PFSK-1 (cell line): Measurements from ENCODE around the gene LENG1.

Experiments used
- FOXP2 ChIP-seq: optimal IDR thresholded peaks from 2 replicates; pipeline ENCODE3; 2011; ENCODE audit warnings: borderline replicate concordance, control low read depth, inconsistent platforms; ENCODE audit not compliant: insufficient read depth; ENCODE audit errors: extremely low read length, extremely low read depth
- POLR2AphosphoS5 ChIP-seq: IDR thresholded peaks from 2 replicates; pipeline ENCODE4 v1.6.1; 2012; ENCODE audit warnings: low read depth, mild to moderate bottlenecking, control low read depth, low read length, moderate library complexity
- REST ChIP-seq, 2 experiments: IDR thresholded peaks; 2 replicates each; pipeline versions ENCODE4 v1.6.1 to v1.8.0; 2011 to 2012; ENCODE audit warnings: low read depth in 2 of 2, low read length in 2 of 2, control low read depth in 1 of 2, inconsistent platforms in 1 of 2, mild to moderate bottlenecking in 1 of 2, moderate library complexity in 1 of 2; ENCODE audit not compliant: insufficient read depth in 1 of 2
- SIN3A ChIP-seq: IDR thresholded peaks from 2 replicates; pipeline ENCODE4 v1.6.1; 2012; ENCODE audit warnings: mild to moderate bottlenecking, low read length, moderate library complexity, borderline replicate concordance; ENCODE audit not compliant: insufficient read depth
- TAF1 ChIP-seq: IDR thresholded peaks from 2 replicates; pipeline ENCODE4 v1.6.1; 2012; ENCODE audit warnings: low read length, control low read depth, borderline replicate concordance; ENCODE audit not compliant: insufficient read depth

The LENG1 gene

GRCh38 chr19:54158812-54159351 lies 639 bp downstream of the LENG1 start:
- TF ChIP-seq REST (IDR thresholded peaks at IDR 0.05; ENCODE audit: insufficient read depth in 1 of 2, low read depth in 2 of 2, low read length in 2 of 2) (no peak), SIN3A (no peak), TAF1 (0 out of 2 replicates have a peak, but pooled peaks have one; percentile 5), FOXP2 (no peak)

GRCh38 chr19:54156953-54157352 lies 2.6 kb downstream of the LENG1 start:
- no peak for TF ChIP-seq POLR2AphosphoS5

GRCh38 chr19:54156490-54156889 lies 3.0 kb downstream of the LENG1 start:
- TF ChIP-seq SIN3A = no peak
- TF ChIP-seq FOXP2 = no peak
- TF ChIP-seq REST (IDR thresholded peaks at IDR 0.05; ENCODE audit: insufficient read depth in 1 of 2, low read depth in 2 of 2, low read length in 2 of 2) = no peak
- TF ChIP-seq POLR2AphosphoS5 = no peak; the same call in 1 of the 2 replicates
- no peak for TF ChIP-seq TAF1

DNA sequence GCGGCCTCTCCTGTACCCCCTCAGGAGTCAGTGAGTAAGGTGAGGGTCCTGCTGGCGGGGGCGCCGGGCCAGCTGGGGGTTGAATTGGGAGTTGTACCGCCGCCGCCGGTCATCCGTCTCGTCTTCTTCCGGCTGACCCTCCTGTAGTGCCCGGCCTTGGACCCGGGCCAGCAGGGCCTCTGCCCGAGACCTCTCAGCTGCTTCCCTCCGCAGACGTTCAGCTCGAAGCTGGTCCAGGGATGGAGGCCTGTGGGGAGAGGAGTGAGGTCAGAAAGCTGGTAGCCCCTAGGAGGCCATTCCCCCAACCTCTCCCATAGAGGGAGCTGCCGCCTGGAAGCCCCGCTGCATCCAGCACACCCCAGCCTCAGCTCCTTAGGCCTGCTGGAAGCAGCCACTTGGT lies 3.8 kb downstream of the LENG1 start:
- TF ChIP-seq FOXP2 (no peak), POLR2AphosphoS5 (0 out of 2 replicates have a peak, but pooled peaks have one; percentile 3)

DNA sequence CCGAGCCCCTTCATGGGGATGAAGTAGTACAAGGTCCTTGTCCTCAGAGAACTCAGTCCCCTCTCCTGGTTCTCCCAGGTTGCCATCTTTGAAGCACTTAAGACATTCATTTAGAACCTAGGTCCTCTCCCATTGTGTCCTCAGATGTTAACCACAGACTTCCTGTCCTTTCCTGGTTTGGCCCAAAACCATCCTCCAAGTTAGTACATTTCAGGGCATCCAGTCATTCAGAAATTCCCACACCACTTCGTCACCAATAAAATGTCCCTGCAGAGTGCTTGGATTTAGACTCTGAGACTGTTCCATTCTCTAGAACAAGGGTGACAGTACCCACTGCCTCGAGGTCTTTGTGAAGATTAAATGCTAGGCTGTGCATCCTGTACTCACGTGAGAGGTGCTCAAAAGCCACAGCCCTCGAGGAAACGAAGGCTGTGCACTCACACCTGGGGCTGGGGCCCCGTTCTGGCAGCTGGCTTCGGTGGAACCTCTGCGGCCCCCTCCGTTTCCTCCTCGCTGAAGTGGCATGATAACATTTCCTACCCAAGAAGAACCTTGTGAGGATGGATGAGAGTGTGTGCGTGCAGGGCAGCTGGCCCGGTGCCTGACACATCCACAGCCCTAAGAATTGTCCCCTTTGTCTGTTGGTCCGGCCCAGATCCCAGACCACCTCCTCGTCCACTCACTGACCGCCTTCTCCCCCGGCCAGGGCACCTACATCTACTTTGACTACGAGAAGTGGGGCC lies 4.7 kb downstream of the LENG1 start:
- no peak for TF ChIP-seq FOXP2
- no peak for TF ChIP-seq POLR2AphosphoS5
- TF ChIP-seq TAF1 = no peak
- TF ChIP-seq SIN3A = no peak

GRCh38 chr19:54153731-54154326 lies 5.7 kb downstream of the LENG1 start:
- TF ChIP-seq TAF1 (no peak), SIN3A (no peak), REST (IDR thresholded peaks at IDR 0.05; ENCODE audit: insufficient read depth in 1 of 2, low read depth in 2 of 2, low read length in 2 of 2) (no peak), FOXP2 (no peak), POLR2AphosphoS5 (no peak; the same call in 1 of the 2 replicates)
